Measurements from ENCODE around the gene KLF4. TPM values are rescaled to one million over a fixed set of nuclear protein-coding genes. Genes with fewer than 3 reads are reported as not detected.

KLF4 gene
- polyA plus RNA-seq, 3 donors = 36.6 to 512 (median 37.2) TPM

DNA sequence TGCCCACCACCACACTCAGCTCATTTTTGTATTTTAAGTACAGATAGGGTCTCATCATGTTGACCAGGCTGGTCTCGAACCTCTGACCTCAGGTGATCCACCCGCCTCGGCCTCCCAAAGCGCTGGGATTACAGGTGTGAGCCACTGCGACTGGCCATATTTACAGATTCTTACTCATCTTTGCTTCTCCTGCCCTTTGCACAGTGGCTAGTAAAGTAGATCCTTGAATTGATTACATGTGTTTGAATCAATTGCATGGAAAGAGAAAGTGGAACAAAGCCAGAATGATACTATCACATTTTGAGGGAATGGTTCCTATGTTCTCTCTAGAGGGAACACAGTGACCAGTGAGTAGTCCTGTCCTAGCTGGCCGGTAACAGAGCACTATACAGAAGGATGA, 15.4 kb downstream of the KLF4 start:
- Mint-ChIP-seq H3K4me3 (no peak overlapping the region), H3K36me3 (no peaks in the 10 kb centered on the region), H3K27me3 (ENCODE audit: low read depth in 3 of 3) (peaks cover 0 to 6% (median 0%) of the 10 kb centered on the region in 3 donors), H3K27ac (peak overlapping the region in 1 of 7 donors; percentile 53), H3K9me3 (no peaks in the 10 kb centered on the region), H3K4me1 (peaks cover 33% of the 10 kb centered on the region)
- Histone ChIP-seq H3K4me2 (replicated peaks; ENCODE audit: extremely low read depth, low read length, poor library complexity, severe bottlenecking) (no peak overlapping the region), H3K36me3 (replicated peaks in 1 of 2; ENCODE audit: control insufficient read depth in 1 of 2, insufficient read depth in 2 of 2, low read length in 2 of 2) (no peaks in the 10 kb centered on the region), H3K4me1 (ENCODE audit: control insufficient read depth in 1 of 2, insufficient read depth in 2 of 2, low read length in 2 of 2) (peaks cover 20 to 32% of the 10 kb centered on the region in 2 donors), H3K9me3 (replicated peaks in 1 of 2; ENCODE audit: control insufficient read depth in 1 of 2, insufficient read depth in 1 of 2, low read length in 2 of 2) (no peaks in the 10 kb centered on the region), H2AFZ (ENCODE audit: insufficient read depth, low read depth, low read length, poor library complexity, severe bottlenecking) (no peak overlapping the region), H3K9ac (ENCODE audit: insufficient read depth, low read length, poor library complexity, severe bottlenecking) (no peak overlapping the region), H3K79me2 (ENCODE audit: insufficient read depth, low read length) (no peaks in the 10 kb centered on the region), H3K27me3 (ENCODE audit: control insufficient read depth in 2 of 2, insufficient read depth in 2 of 2, low read length in 2 of 2) (no peaks in the 10 kb centered on the region), H4K20me1 (ENCODE audit: insufficient read depth, low read length) (no peaks in the 10 kb centered on the region), H3K27ac (ENCODE audit: low read depth in 1 of 2, low read length in 2 of 2) (no peak overlapping the region), H3K4me3 (replicated peaks in 1 of 3; ENCODE audit: low read depth in 2 of 3, low read length in 3 of 3) (no peak overlapping the region)
- TF ChIP-seq CTCF (IDR thresholded peaks at IDR 0.05) = no peak
- intact Hi-C loops (cut with micrococcal nuclease) = loop anchor here in 1 of 2 donors (5.0 kb wide), 1 partner anchor 1093 kb away; no protein-coding TSS in a partner anchor
- no peak for DNase-seq
- WGBS (ENCODE audit: insufficient coverage) = 100% methylated on average over 1 of the region's 6 CpGs

GRCh38 chr9:107472581-107473340, 16.8 kb downstream of the KLF4 start:
- Histone ChIP-seq H3K9me3 (replicated peaks in 1 of 2; ENCODE audit: control insufficient read depth in 1 of 2, insufficient read depth in 1 of 2, low read length in 2 of 2) (no peaks in the 10 kb centered on the region), H3K4me3 (replicated peaks in 1 of 3; ENCODE audit: low read depth in 2 of 3, low read length in 3 of 3) (no peak overlapping the region), H2AFZ (ENCODE audit: insufficient read depth, low read depth, low read length, poor library complexity, severe bottlenecking) (no peak overlapping the region), H3K36me3 (replicated peaks in 1 of 2; ENCODE audit: control insufficient read depth in 1 of 2, insufficient read depth in 2 of 2, low read length in 2 of 2) (no peaks in the 10 kb centered on the region), H3K27ac (ENCODE audit: low read depth in 1 of 2, low read length in 2 of 2) (no peak overlapping the region), H3K79me2 (ENCODE audit: insufficient read depth, low read length) (no peaks in the 10 kb centered on the region), H3K9ac (ENCODE audit: insufficient read depth, low read length, poor library complexity, severe bottlenecking) (no peak overlapping the region), H3K4me1 (ENCODE audit: control insufficient read depth in 1 of 2, insufficient read depth in 2 of 2, low read length in 2 of 2) (peaks cover 11 to 22% of the 10 kb centered on the region in 2 donors), H3K4me2 (replicated peaks; ENCODE audit: extremely low read depth, low read length, poor library complexity, severe bottlenecking) (no peak overlapping the region), H3K27me3 (ENCODE audit: control insufficient read depth in 2 of 2, insufficient read depth in 2 of 2, low read length in 2 of 2) (no peaks in the 10 kb centered on the region), H4K20me1 (ENCODE audit: insufficient read depth, low read length) (no peaks in the 10 kb centered on the region)
- H3K4me3 Mint-ChIP-seq = no peak overlapping the region
- H3K27ac Mint-ChIP-seq = no peak overlapping the region
- DNase-seq = no peak
- H3K9me3 Mint-ChIP-seq = no peaks in the 10 kb centered on the region
- H3K36me3 Mint-ChIP-seq = no peaks in the 10 kb centered on the region
- intact Hi-C loops (cut with micrococcal nuclease) = loop anchor here in 1 of 2 donors (5.0 kb wide), 1 partner anchor 1095 kb away; no protein-coding TSS in a partner anchor
- peaks cover 0 to 4% (median 0%) of the 10 kb centered on the region in 3 donors for H3K27me3 Mint-ChIP-seq (ENCODE audit: low read depth in 3 of 3)
- TF ChIP-seq CTCF (IDR thresholded peaks at IDR 0.05) = no peak
- H3K4me1 Mint-ChIP-seq = peaks cover 23% of the 10 kb centered on the region
- 94% methylated on average over 2 of the region's 9 CpGs for WGBS (ENCODE audit: insufficient coverage)

All from CD14-positive monocyte (primary cell).